Measurements from ENCODE around the gene FER.

FER gene

GRCh38 chr5:109102096-109102690, 354.5 kb downstream of the FER start:
- Histone ChIP-seq H3K4me1 (ENCODE audit: control insufficient read depth, insufficient read depth, low read length) (no peaks in the 10 kb centered on the region), H3K9me3 (ENCODE audit: control insufficient read depth, insufficient read depth, low read depth, low read length) (no peaks in the 10 kb centered on the region), H3K27ac (ENCODE audit: extremely low read depth, low read depth, low read length) (no peak overlapping the region), H3K36me3 (ENCODE audit: control insufficient read depth in 2 of 2, insufficient read depth in 1 of 2, low read length in 2 of 2) (no peaks in the 10 kb centered on the region), H3K4me3 (ENCODE audit: low read depth, low read length) (no peak overlapping the region)
- ChIA-PET CTCF (no interaction called here), POLR2A (no interaction called here)
- TF ChIP-seq ZNF354C (tag by site-specific recombination; IDR thresholded peaks at IDR 0.05; ENCODE audit: borderline replicate concordance, low read depth) (no peak), SP3 (tag by site-specific recombination; IDR thresholded peaks at IDR 0.05) (no peak), ZBTB44 (tag by site-specific recombination; IDR thresholded peaks at IDR 0.05) (no peak), ZFHX2 (tag by site-specific recombination; conservative IDR thresholded peaks at IDR 0.05) (no peak)

GRCh38 chr5:109105631-109106267, 358.1 kb downstream of the FER start:
- no peaks in the 10 kb centered on the region for H3K9me3 ChIP-seq (ENCODE audit: control insufficient read depth, insufficient read depth, low read depth, low read length)
- ChIA-PET POLR2A (no interaction called here), CTCF (no interaction called here)
- no peaks in the 10 kb centered on the region for H3K36me3 ChIP-seq (ENCODE audit: control insufficient read depth in 2 of 2, insufficient read depth in 1 of 2, low read length in 2 of 2)
- no peak overlapping the region for H3K27ac ChIP-seq (ENCODE audit: extremely low read depth, low read depth, low read length)
- no peak overlapping the region for H3K4me3 ChIP-seq (ENCODE audit: low read depth, low read length)
- no peak for TF ChIP-seq ZNF747 (tag by site-specific recombination; IDR thresholded peaks at IDR 0.05)
- TF ChIP-seq PBX3 (CRISPR knock-in tag; IDR thresholded peaks at IDR 0.05), result no peak
- TF ChIP-seq ZNF701 (tag by site-specific recombination; IDR thresholded peaks at IDR 0.05), result no peak
- TF ChIP-seq ZNF585B (tag by site-specific recombination; IDR thresholded peaks at IDR 0.05), result no peak
- TF ChIP-seq ZNF626 (tag by site-specific recombination; IDR thresholded peaks at IDR 0.05), result no peak
- no peak for TF ChIP-seq ZNF777 (tag by site-specific recombination; IDR thresholded peaks at IDR 0.05; ENCODE audit: borderline replicate concordance)
- no peak for TF ChIP-seq ZBTB26 (tag by site-specific recombination; optimal IDR thresholded peaks at IDR 0.05)
- no peak for TF ChIP-seq ZNF223 (tag by site-specific recombination; IDR thresholded peaks at IDR 0.05)
- TF ChIP-seq ZNF529 (tag by site-specific recombination; IDR thresholded peaks at IDR 0.05; ENCODE audit: insufficient replicate concordance), result no peak
- TF ChIP-seq ZNF660 (tag by site-specific recombination; IDR thresholded peaks at IDR 0.05), result no peak
- TF ChIP-seq ZNF830 (tag by site-specific recombination; IDR thresholded peaks at IDR 0.05; ENCODE audit: low read depth), result no peak
- no peak for TF ChIP-seq GLI4 (tag by site-specific recombination; IDR thresholded peaks at IDR 0.05)
- TF ChIP-seq ZNF561 (tag by site-specific recombination; IDR thresholded peaks at IDR 0.05; ENCODE audit: borderline replicate concordance), result no peak
- TF ChIP-seq ZNF571 (tag by site-specific recombination; IDR thresholded peaks at IDR 0.05), result no peak
- no peak for TF ChIP-seq ZNF514 (tag by site-specific recombination; IDR thresholded peaks at IDR 0.05)
- no peak for TF ChIP-seq ZSCAN18 (tag by site-specific recombination; IDR thresholded peaks at IDR 0.05)
- TF ChIP-seq KLF17 (tag by site-specific recombination; IDR thresholded peaks at IDR 0.05), result no peak
- no peak for TF ChIP-seq ZFP69B (tag by site-specific recombination; IDR thresholded peaks at IDR 0.05)
- H3K4me1 ChIP-seq (ENCODE audit: control insufficient read depth, insufficient read depth, low read length), result no peaks in the 10 kb centered on the region
